Parathyroid adenoma (tissue), 2 donors: ENCODE results near the gene CLRN3.

ENCODE experiments used
- H2AFZ ChIP-seq: fragments of 300-600 bp; sonication (generic); one replicate; pipeline ENCODE4 v1.7.0; 2017; ENCODE audit warnings: antibody characterized with exemption, mild to moderate bottlenecking
- H3K27ac ChIP-seq: fragments of 300-600 bp; sonication (generic); one replicate; pipeline ENCODE4 v1.7.0; 2017
- H3K27me3 ChIP-seq: fragments of 300-600 bp; sonication (generic); one replicate; pipeline ENCODE4 v1.7.0; 2017; ENCODE audit warnings: low read length; ENCODE audit not compliant: control insufficient read depth, insufficient read depth
- H3K36me3 ChIP-seq: fragments of 300-600 bp; sonication (generic); one replicate; pipeline ENCODE4 v1.7.0; 2017; ENCODE audit warnings: low read length; ENCODE audit not compliant: control insufficient read depth, insufficient read depth
- H3K4me1 ChIP-seq: fragments of 300-600 bp; sonication (generic); one replicate; pipeline ENCODE4 v1.7.0; 2017; ENCODE audit warnings: control low read depth
- H3K4me2 ChIP-seq: fragments of 300-600 bp; sonication (generic); one replicate; pipeline ENCODE4 v1.7.0; 2017; ENCODE audit warnings: low read length
- H3K4me3 ChIP-seq: fragments of 300-600 bp; sonication (generic); one replicate; pipeline ENCODE4 v1.7.0; 2017; ENCODE audit warnings: low read depth, low read length
- H3K79me2 ChIP-seq: fragments of 300-600 bp; sonication (generic); one replicate; pipeline ENCODE4 v1.7.0; 2017; ENCODE audit warnings: control low read depth
- H3K9ac ChIP-seq: fragments of 300-600 bp; sonication (generic); one replicate; pipeline ENCODE4 v1.7.0; 2017; ENCODE audit warnings: mild to moderate bottlenecking
- H3K9me3 ChIP-seq: fragments of 300-600 bp; sonication (generic); one replicate; pipeline ENCODE4 v1.7.0; 2017; ENCODE audit warnings: low read length; ENCODE audit not compliant: control insufficient read depth
- TF ChIP-seq, protein P1 (sequence below): fragments of 300-600 bp; sonication (generic); IDR thresholded peaks from one replicate; pipeline ENCODE4 v1.7.0; 2017; ENCODE audit warnings: antibody characterized with exemption, mild to moderate bottlenecking
- donor health status: primary hyperparathyroidism.

CLRN3 gene

DNA sequence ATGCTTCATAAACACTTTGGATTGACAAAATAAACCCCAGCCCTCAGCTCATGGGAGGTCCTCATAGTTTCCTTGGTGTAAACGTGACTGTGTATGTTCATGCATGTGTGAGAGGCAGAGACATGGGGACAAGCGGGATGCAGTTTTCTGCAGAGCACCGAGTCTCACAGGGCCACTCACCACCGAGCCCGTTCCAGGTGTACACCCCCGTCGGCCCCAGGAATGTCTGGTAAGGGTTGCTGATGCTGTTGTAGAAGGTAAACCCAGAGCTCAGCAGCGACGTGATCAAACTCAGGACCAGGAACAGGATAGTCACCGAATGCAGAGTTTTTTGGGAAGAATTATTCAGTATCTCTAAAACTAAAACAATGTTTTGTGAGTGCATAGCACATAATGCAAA, 9.2 kb downstream of the CLRN3 start:
- no peak overlapping the region for H3K4me2 ChIP-seq
- no peaks in the 10 kb centered on the region for H3K4me1 ChIP-seq
- no peak overlapping the region for H3K9ac ChIP-seq

DNA sequence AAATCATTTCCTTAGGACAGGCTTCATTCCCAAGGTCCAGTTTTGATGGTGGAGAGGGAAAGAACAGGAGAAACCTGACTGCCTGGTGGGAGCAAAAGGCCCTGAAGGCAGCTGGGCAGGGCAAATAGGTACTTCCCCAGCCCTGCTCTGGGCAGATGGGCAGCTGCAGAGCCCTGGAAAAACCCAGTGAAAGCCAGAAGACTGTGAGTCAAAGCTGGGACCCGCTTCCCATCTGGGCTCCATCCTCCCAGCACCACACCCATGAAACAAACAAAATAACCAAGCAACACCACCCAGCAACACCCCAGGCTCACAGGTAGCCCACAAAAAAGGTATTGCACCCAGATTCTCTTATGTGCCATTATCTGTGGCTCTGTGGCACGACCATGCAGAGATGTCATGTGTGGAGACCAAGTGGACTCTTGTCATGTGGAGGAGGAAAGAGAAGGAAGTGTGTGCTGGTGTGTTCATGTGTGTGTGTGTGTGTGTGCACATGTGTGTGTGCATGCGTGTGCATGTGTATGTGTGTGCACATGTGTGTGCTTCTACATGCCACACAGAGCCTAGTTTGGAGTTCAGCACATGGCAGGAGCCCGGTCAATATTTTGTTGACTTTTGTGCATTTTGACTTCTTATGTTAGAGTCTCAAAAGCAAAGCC, 9.8 kb downstream of the CLRN3 start:
- Histone ChIP-seq H3K4me2 (no peak overlapping the region), H3K9ac (no peak overlapping the region), H3K4me3 (no peak overlapping the region), H3K9me3 (no peaks in the 10 kb centered on the region), H3K27me3 (no peaks in the 10 kb centered on the region), H3K36me3 (no peaks in the 10 kb centered on the region), H2AFZ (no peak overlapping the region), H3K79me2 (no peaks in the 10 kb centered on the region), H3K4me1 (no peaks in the 10 kb centered on the region), H3K27ac (no peak overlapping the region)
- TF ChIP-seq, protein P1, sequence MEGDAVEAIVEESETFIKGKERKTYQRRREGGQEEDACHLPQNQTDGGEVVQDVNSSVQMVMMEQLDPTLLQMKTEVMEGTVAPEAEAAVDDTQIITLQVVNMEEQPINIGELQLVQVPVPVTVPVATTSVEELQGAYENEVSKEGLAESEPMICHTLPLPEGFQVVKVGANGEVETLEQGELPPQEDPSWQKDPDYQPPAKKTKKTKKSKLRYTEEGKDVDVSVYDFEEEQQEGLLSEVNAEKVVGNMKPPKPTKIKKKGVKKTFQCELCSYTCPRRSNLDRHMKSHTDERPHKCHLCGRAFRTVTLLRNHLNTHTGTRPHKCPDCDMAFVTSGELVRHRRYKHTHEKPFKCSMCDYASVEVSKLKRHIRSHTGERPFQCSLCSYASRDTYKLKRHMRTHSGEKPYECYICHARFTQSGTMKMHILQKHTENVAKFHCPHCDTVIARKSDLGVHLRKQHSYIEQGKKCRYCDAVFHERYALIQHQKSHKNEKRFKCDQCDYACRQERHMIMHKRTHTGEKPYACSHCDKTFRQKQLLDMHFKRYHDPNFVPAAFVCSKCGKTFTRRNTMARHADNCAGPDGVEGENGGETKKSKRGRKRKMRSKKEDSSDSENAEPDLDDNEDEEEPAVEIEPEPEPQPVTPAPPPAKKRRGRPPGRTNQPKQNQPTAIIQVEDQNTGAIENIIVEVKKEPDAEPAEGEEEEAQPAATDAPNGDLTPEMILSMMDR, result no peak

More for the DNA sequence above, 9.2 kb downstream of the CLRN3 start:
- H3K79me2 ChIP-seq, result no peaks in the 10 kb centered on the region
- H3K36me3 ChIP-seq, result no peaks in the 10 kb centered on the region
- no peaks in the 10 kb centered on the region for H3K9me3 ChIP-seq
- H3K27ac ChIP-seq, result no peak overlapping the region
- TF ChIP-seq, protein P1, result no peak
- H2AFZ ChIP-seq, result no peak overlapping the region
- H3K27me3 ChIP-seq, result no peaks in the 10 kb centered on the region
- no peak overlapping the region for H3K4me3 ChIP-seq

DNA sequence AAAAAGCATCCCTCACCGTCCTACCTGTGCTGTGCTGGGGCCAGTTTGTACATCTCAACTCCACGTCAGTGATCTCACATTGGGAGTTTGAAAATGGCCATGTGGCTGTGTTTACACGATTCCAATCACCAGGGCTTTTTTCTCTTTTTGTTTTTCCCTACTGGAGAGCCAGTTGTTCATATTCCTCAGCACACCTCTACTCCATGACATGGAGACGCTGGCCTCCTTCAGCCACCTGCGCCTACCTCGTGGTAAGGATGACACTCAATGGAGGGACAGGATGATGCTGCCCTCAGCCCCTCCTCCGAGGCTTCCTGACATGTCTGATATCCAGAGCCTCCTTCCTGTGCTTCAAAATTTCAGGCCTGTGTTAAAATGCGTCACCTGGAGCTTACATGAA, 10.3 kb downstream of the CLRN3 start:
- Histone ChIP-seq H3K36me3 (no peaks in the 10 kb centered on the region), H3K9me3 (no peaks in the 10 kb centered on the region), H2AFZ (no peak overlapping the region), H3K9ac (no peak overlapping the region), H3K27me3 (no peaks in the 10 kb centered on the region), H3K4me1 (no peaks in the 10 kb centered on the region), H3K79me2 (no peaks in the 10 kb centered on the region), H3K4me3 (no peak overlapping the region), H3K4me2 (no peak overlapping the region), H3K27ac (no peak overlapping the region)
- TF ChIP-seq, protein P1, result no peak

DNA sequence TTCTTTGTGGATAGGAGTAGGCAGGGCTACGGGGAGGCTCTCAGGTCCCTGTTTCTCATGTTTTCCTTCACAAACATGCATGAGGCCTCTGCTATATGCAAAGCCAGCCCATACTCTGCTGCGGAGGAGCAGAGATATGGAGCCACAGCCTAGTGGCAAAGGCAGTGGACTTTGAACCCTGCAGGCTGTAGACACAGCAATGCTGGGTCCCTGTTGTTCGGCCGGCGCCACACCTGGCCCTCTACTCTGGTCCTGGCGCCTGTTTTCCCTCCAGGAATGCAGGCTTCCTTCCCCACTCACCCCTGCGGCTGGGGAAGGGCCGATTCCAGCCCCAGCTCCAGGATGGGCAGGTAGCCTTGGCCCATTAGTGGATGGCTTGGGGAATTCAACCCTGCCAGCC, 11.5 kb downstream of the CLRN3 start:
- H3K79me2 ChIP-seq, result no peaks in the 10 kb centered on the region
- no peak overlapping the region for H3K9ac ChIP-seq
- TF ChIP-seq, protein P1, result no peak
- H3K27ac ChIP-seq, result no peak overlapping the region
- no peak overlapping the region for H3K4me2 ChIP-seq
- H2AFZ ChIP-seq, result no peak overlapping the region
- H3K27me3 ChIP-seq, result no peaks in the 10 kb centered on the region
- no peaks in the 10 kb centered on the region for H3K4me1 ChIP-seq
- H3K36me3 ChIP-seq, result no peaks in the 10 kb centered on the region
- H3K9me3 ChIP-seq, result no peaks in the 10 kb centered on the region
- H3K4me3 ChIP-seq, result no peak overlapping the region

DNA sequence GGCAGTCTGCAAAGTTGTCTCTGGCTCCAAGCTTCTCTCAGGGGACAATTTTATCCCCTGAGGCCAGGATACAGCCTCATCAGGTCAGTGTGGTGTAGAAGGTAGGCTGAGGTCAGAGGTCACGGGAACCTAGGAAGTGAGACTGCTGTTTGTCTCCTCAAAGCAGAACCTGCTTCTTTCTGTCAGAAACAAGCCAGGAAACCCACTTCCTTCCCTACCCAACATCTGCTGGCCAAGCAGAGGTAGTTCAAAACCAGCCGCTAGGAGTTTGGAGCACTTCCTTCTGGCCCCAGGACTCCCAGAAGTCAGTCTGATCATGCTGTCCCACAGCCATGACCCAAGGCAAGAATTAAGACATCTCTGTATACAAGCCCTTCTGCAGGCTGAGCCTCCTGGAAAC, 12.2 kb downstream of the CLRN3 start:
- no peaks in the 10 kb centered on the region for H3K9me3 ChIP-seq
- H3K27me3 ChIP-seq, result no peaks in the 10 kb centered on the region
- H2AFZ ChIP-seq, result no peak overlapping the region
- H3K4me1 ChIP-seq, result no peaks in the 10 kb centered on the region
- no peak overlapping the region for H3K4me3 ChIP-seq
- H3K27ac ChIP-seq, result no peak overlapping the region
- TF ChIP-seq, protein P1, result no peak
- no peak overlapping the region for H3K9ac ChIP-seq
- H3K36me3 ChIP-seq, result no peaks in the 10 kb centered on the region
- no peaks in the 10 kb centered on the region for H3K79me2 ChIP-seq
- H3K4me2 ChIP-seq, result no peak overlapping the region
